ENCODE data around the gene MGAM2. TPM values are rescaled to one million over a fixed set of nuclear protein-coding genes. Genes with fewer than 3 reads are reported as not detected.

The MGAM2 gene
- total RNA-seq, 1 donor from 2014 or later: not detected

DNA sequence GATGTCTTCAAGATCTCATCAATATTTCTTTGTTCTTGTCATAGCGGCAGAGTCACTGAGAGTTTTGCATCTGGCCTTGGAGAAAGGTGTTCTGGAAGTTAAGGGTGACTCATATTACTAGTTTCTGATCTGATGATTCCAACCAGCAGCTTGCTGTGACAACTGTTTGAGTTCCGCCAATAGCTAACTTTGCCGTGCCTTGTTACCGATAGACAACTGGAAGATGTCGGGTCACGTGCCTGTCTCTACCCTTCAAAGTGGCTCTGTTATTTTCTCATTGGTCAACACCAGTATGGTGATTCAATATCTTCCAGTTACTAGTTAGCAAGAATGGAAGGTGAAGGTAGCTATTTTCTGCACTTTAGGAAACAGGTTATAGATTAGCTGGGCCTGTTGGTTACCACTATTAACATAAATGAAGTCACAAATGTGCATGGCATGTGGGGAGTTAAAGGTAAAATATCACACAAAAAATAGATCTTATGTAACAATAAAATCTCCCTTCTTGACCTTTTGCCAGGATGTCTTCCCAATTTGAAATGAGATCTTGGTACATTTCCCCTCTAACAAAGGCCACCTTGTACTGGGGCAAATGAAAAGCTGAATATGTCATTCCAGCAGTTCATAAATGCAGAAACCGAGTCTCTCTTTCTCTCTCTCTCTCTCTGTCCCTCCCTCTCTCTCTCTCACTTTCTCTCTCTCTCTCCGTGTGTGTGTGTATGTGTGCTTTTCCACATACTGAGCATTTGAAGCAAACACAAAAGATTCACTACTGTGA, 2.6 kb upstream of the MGAM2 start:
- no peak for TF ChIP-seq CTCF (IDR thresholded peaks at IDR 0.05)
- CTCF ChIA-PET: no interaction called here

GRCh38 chr7:142110098-142110497, 1.4 kb upstream of the MGAM2 start:
- POLR2A ChIA-PET: interaction anchor here (0.6 kb wide), 1 partner anchor 1295 kb away, joined by 4 read pairs; no protein-coding TSS in a partner anchor
- H3K27ac Mint-ChIP-seq: no peak overlapping the region
- no peak for ATAC-seq (ENCODE audit: low read depth)
- no peaks in the 10 kb centered on the region for H3K36me3 Mint-ChIP-seq (ENCODE audit: low read depth)
- CTCF ChIA-PET: no interaction called here
- no peak for TF ChIP-seq CTCF (IDR thresholded peaks at IDR 0.05)
- intact Hi-C loops (cut with micrococcal nuclease): no loop called here
- H3K9me3 Mint-ChIP-seq: no peaks in the 10 kb centered on the region
- no peak for DNase-seq
- no peaks in the 10 kb centered on the region for H3K4me1 Mint-ChIP-seq
- H3K4me3 Mint-ChIP-seq: no peak overlapping the region
- H3K27me3 Mint-ChIP-seq: no peaks in the 10 kb centered on the region

More for the DNA sequence above, 2.6 kb upstream of the MGAM2 start:
- Mint-ChIP-seq H3K27me3 (no peaks in the 10 kb centered on the region), H3K27ac (no peak overlapping the region), H3K4me3 (no peak overlapping the region), H3K9me3 (no peaks in the 10 kb centered on the region), H3K36me3 (ENCODE audit: low read depth) (no peaks in the 10 kb centered on the region), H3K4me1 (peaks cover 2% of the 10 kb centered on the region)
- POLR2A ChIA-PET: no interaction called here
- DNase-seq: no peak
- ATAC-seq (ENCODE audit: low read depth): no peak
- intact Hi-C loops (cut with micrococcal nuclease): no loop called here

- Mint-ChIP-seq H3K27ac (no peak overlapping the region), H3K4me1 (no peaks in the 10 kb centered on the region), H3K9me3 (no peaks in the 10 kb centered on the region), H3K4me3 (no peak overlapping the region), H3K27me3 (no peaks in the 10 kb centered on the region), H3K36me3 (ENCODE audit: low read depth) (no peaks in the 10 kb centered on the region)
- no peak for DNase-seq
- TF ChIP-seq CTCF (IDR thresholded peaks at IDR 0.05): no peak
- ChIA-PET CTCF (no interaction called here), POLR2A (interaction anchor here (0.6 kb wide), 1 partner anchor 1296 kb away, joined by 4 read pairs; no protein-coding TSS in a partner anchor)
- ATAC-seq (ENCODE audit: low read depth): no peak
- intact Hi-C loops (cut with micrococcal nuclease): no loop called here
Observed at GRCh38 chr7:142110638-142111037, 880 bp upstream of the MGAM2 start.

GRCh38 chr7:142112086-142112485, 568 bp downstream of the MGAM2 start:
- no peaks in the 10 kb centered on the region for H3K9me3 Mint-ChIP-seq
- no peak for DNase-seq
- H3K36me3 Mint-ChIP-seq (ENCODE audit: low read depth): no peaks in the 10 kb centered on the region
- POLR2A ChIA-PET: no interaction called here
- no peaks in the 10 kb centered on the region for H3K27me3 Mint-ChIP-seq
- TF ChIP-seq CTCF (IDR thresholded peaks at IDR 0.05): no peak
- H3K4me3 Mint-ChIP-seq: no peak overlapping the region
- H3K4me1 Mint-ChIP-seq: no peaks in the 10 kb centered on the region
- ATAC-seq (ENCODE audit: low read depth): no peak
- intact Hi-C loops (cut with micrococcal nuclease): no loop called here
- no peak overlapping the region for H3K27ac Mint-ChIP-seq
- CTCF ChIA-PET: no interaction called here

DNA sequence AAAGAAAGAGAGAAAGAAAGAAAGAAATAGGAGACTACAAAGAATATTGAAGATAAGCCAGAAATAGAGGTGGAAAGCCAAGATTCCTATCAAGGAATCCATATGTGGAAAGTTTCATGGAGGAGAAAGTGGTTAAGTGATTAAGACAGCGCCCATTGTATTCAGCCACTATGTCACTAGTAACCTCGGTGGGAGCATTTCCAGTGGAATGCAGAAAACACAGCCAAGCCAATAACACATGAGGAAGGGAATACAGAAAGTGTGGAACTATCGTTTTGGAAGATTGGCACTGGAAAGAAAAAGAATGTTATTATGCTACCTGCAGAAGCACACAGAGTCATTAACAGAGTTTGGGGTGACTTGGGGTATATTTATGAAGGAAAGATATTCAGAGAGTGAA, 2.7 kb downstream of the MGAM2 start:
- DNase-seq: no peak
- intact Hi-C loops (cut with micrococcal nuclease): no loop called here
- no peak for TF ChIP-seq CTCF (IDR thresholded peaks at IDR 0.05)
- Mint-ChIP-seq H3K4me1 (no peaks in the 10 kb centered on the region), H3K4me3 (no peak overlapping the region), H3K36me3 (ENCODE audit: low read depth) (no peaks in the 10 kb centered on the region), H3K9me3 (no peaks in the 10 kb centered on the region), H3K27ac (no peak overlapping the region), H3K27me3 (no peaks in the 10 kb centered on the region)
- ChIA-PET POLR2A (no interaction called here), CTCF (no interaction called here)
- no peak for ATAC-seq (ENCODE audit: low read depth)

Data from activated B cell treated with CpG ODN at 0.5 μM for 24 hours (primary cell).